Ishikawa (cell line): ENCODE data around the gene ABCC4.

Source experiments
- CEBPB ChIP-seq: IDR thresholded peaks from 2 replicates; pipeline ENCODE4 v1.6.1; 2012
- CREB1 ChIP-seq: IDR thresholded peaks from 2 replicates; pipeline ENCODE4 v1.6.1; 2012; ENCODE audit warnings: low read depth
- EGR1 ChIP-seq: IDR thresholded peaks from 2 replicates; pipeline ENCODE4 v1.6.1; 2012
- EP300 ChIP-seq: IDR thresholded peaks from 2 replicates; pipeline ENCODE4 v1.6.1; 2012; ENCODE audit warnings: borderline replicate concordance
- FOXM1 ChIP-seq: IDR thresholded peaks from 2 replicates; pipeline ENCODE4 v1.6.1; 2012; ENCODE audit warnings: low read depth, borderline replicate concordance
- MAX ChIP-seq: IDR thresholded peaks from 2 replicates; pipeline ENCODE4 v1.6.1; 2012
- NFIC ChIP-seq: IDR thresholded peaks from 2 replicates; pipeline ENCODE4 v1.6.1; 2012
- RAD21 ChIP-seq: IDR thresholded peaks from 2 replicates; pipeline ENCODE4 v1.6.1; 2012; ENCODE audit warnings: low read depth
- REST ChIP-seq: IDR thresholded peaks from 2 replicates; pipeline ENCODE4 v1.6.1; 2012; ENCODE audit warnings: low read depth, mild to moderate bottlenecking
- TAF1 ChIP-seq: IDR thresholded peaks from 2 replicates; pipeline ENCODE4 v1.6.1; 2012; ENCODE audit warnings: low read depth, mild to moderate bottlenecking
- TCF12 ChIP-seq: IDR thresholded peaks from 2 replicates; pipeline ENCODE4 v1.6.1; 2012; ENCODE audit warnings: low read depth
- TEAD4 ChIP-seq: IDR thresholded peaks from 2 replicates; pipeline ENCODE4 v1.6.1; 2012
- USF1 ChIP-seq: IDR thresholded peaks from 2 replicates; pipeline ENCODE4 v1.6.1; 2012
- YY1 ChIP-seq: IDR thresholded peaks from 2 replicates; pipeline ENCODE4 v1.6.1; 2012; ENCODE audit warnings: low read depth
- ZBTB7A ChIP-seq: IDR thresholded peaks from 2 replicates; pipeline ENCODE4 v1.6.1; 2012; ENCODE audit warnings: low read depth

The ABCC4 gene

GRCh38 chr13:95182570-95183265, 118.5 kb downstream of the ABCC4 start:
- TF ChIP-seq ZBTB7A (no peak), EP300 (no peak), TEAD4 (no peak), YY1 (no peak), MAX (no peak), FOXM1 (no peak)

GRCh38 chr13:95181586-95181985, 119.7 kb downstream of the ABCC4 start:
- TF ChIP-seq MAX (no peak), TAF1 (no peak), EP300 (no peak), TCF12 (no peak), EGR1 (no peak), CREB1 (no peak), TEAD4 (no peak), RAD21 (no peak), REST (no peak), NFIC (no peak), YY1 (no peak), USF1 (no peak), FOXM1 (no peak)

- TF ChIP-seq CREB1 (no peak), ZBTB7A (no peak), MAX (no peak), FOXM1 (no peak), CEBPB (no peak), NFIC (no peak), EGR1 (no peak), TAF1 (no peak), TEAD4 (no peak), REST (no peak), YY1 (no peak), USF1 (no peak), RAD21 (no peak), TCF12 (no peak), EP300 (no peak)
Measured at GRCh38 chr13:95180513-95181245, 120.6 kb downstream of the ABCC4 start.

- no peak for TF ChIP-seq YY1
- no peak for TF ChIP-seq MAX
- TF ChIP-seq CREB1 = no peak
- TF ChIP-seq EGR1 = no peak
- no peak for TF ChIP-seq RAD21
- no peak for TF ChIP-seq USF1
- TF ChIP-seq TCF12 = no peak
- TF ChIP-seq EP300 = no peak
- no peak for TF ChIP-seq TEAD4
- TF ChIP-seq CEBPB = no peak
- TF ChIP-seq FOXM1 = no peak
Measured at GRCh38 chr13:95176611-95177259, 124.5 kb downstream of the ABCC4 start.
